HG03097 (cell line): ENCODE measurements around the gene HIBCH.
"Not testable (repeated sequence)": the region's sequence is repeated elsewhere in the genome, so short reads cannot be mapped to it uniquely, and the experiment has no call there.

Source experiments
- ATAC-seq: cut with Tn5 transposase; IDR thresholded peaks from one replicate; pipeline ENCODE4 v1.9.1; 2021; ENCODE audit not compliant: unreplicated experiment, low FRiP score

HIBCH gene

GRCh38 chr2:190165491-190165890 is 154.1 kb downstream of the HIBCH start:
- no peak for ATAC-seq

GRCh38 chr2:190162851-190163250 is 156.8 kb downstream of the HIBCH start:
- ATAC-seq: no peak

GRCh38 chr2:190159453-190159852 is 160.2 kb downstream of the HIBCH start:
- no peak for ATAC-seq

- no peak for ATAC-seq
Measured at GRCh38 chr2:190158798-190159434, 160.7 kb downstream of the HIBCH start.

- ATAC-seq: not testable (repeated sequence)
Measured at GRCh38 chr2:190157613-190158528, 161.8 kb downstream of the HIBCH start.

GRCh38 chr2:190156530-190157212 is 163.0 kb downstream of the HIBCH start:
- ATAC-seq: no peak
